NCI-H524 treated with DMSO at 0.1 percent for 48 hours (cell line): Measurements from ENCODE around the gene INPP5B.
"Not testable (repeated sequence)": the region's sequence is repeated elsewhere in the genome, so short reads cannot be mapped to it uniquely, and the experiment has no call there.

ENCODE experiments used
- DNase-seq: peaks from one replicate; lab custom pipeline; 2025; lab: John Stamatoyannopoulos, UW

The INPP5B gene

GRCh38 chr1:37947364-37947763, 511 bp upstream of the INPP5B start:
- DNase-seq = no peak

- DNase-seq = no peak
Measured at GRCh38 chr1:37945743-37946702, 830 bp downstream of the INPP5B start.

- DNase-seq = no peak
Measured at GRCh38 chr1:37945251-37945650, 1.6 kb downstream of the INPP5B start.

GRCh38 chr1:37944816-37945215, 2.0 kb downstream of the INPP5B start:
- DNase-seq = no peak

GRCh38 chr1:37944086-37944763, 2.6 kb downstream of the INPP5B start:
- DNase-seq = no peak

GRCh38 chr1:37940299-37940947, 6.4 kb downstream of the INPP5B start:
- DNase-seq = no peak

GRCh38 chr1:37936760-37937159, 10.1 kb downstream of the INPP5B start:
- not testable (repeated sequence) for DNase-seq

- no peak for DNase-seq
Measured at GRCh38 chr1:37932759-37933158, 14.1 kb downstream of the INPP5B start.

GRCh38 chr1:37931361-37932158, 15.3 kb downstream of the INPP5B start:
- DNase-seq = peak; percentile 89

- no peak for DNase-seq
Measured at GRCh38 chr1:37931102-37931360, 15.8 kb downstream of the INPP5B start.

- DNase-seq = no peak
Measured at GRCh38 chr1:37930246-37931101, 16.4 kb downstream of the INPP5B start.

GRCh38 chr1:37926038-37926924, 20.6 kb downstream of the INPP5B start:
- DNase-seq = no peak

- no peak for DNase-seq
Measured at GRCh38 chr1:37925316-37925715, 21.5 kb downstream of the INPP5B start.

- no peak for DNase-seq
Measured at GRCh38 chr1:37923551-37923889, 23.3 kb downstream of the INPP5B start.

- no peak for DNase-seq
Measured at GRCh38 chr1:37922767-37923550, 23.9 kb downstream of the INPP5B start.

GRCh38 chr1:37919277-37919676, 27.6 kb downstream of the INPP5B start:
- no peak for DNase-seq

- no peak for DNase-seq
Measured at GRCh38 chr1:37915476-37916093, 31.3 kb downstream of the INPP5B start.

GRCh38 chr1:37914719-37915475, 32.0 kb downstream of the INPP5B start:
- no peak for DNase-seq
